Naive thymus-derived CD4-positive, alpha-beta T cell (primary cell): Measurements from ENCODE around the gene COPS7A. TPM values are rescaled to one million over a fixed set of nuclear protein-coding genes. Genes with fewer than 3 reads are reported as not detected.
A peak's percentile ranks its signal among the peaks of the same experiment; 100 is the strongest.

Source experiments
- ATAC-seq: fragments of 150-1000 bp; cut with Tn5 transposase; 2 replicates; pipeline ENCODE4 v1.10.0; 2021; ENCODE audit warnings: mild to moderate bottlenecking, moderate library complexity
- CTCF ChIA-PET: fragments of 350-600 bp; sonication (Branson Sonifier 250); formaldehyde crosslinking; loops from one replicate; lab custom pipeline; 2021; ENCODE audit warnings: antibody characterized with exemption; lab: Charles Lee
- POLR2A ChIA-PET: fragments of 350-600 bp; sonication (Branson Sonifier 250); formaldehyde crosslinking; loops from one replicate; lab custom pipeline; 2021; ENCODE audit warnings: antibody characterized with exemption, inconsistent platforms; lab: Charles Lee
- DNase-seq, 9 donors: peaks; one replicate each; pipeline versions ENCODE4 v3.0.0 to v3.0.0-alpha.2; 2020 to 2022; ENCODE audit warnings: mixed read lengths in 1 of 9
- H3K27ac ChIP-seq: one replicate; pipeline ENCODE4 v1.7.0; 2013; ENCODE audit warnings: mild to moderate bottlenecking, low read depth, low read length, moderate library complexity
- H3K27me3 ChIP-seq, 2 donors: one replicate each; pipeline ENCODE4 v1.7.0; 2013; ENCODE audit warnings: low read length in 2 of 2, mild to moderate bottlenecking in 2 of 2, moderate library complexity in 2 of 2; ENCODE audit not compliant: control insufficient read depth in 2 of 2, insufficient read depth in 2 of 2
- H3K36me3 ChIP-seq, 3 experiments: 1 replicate in 2 of 3; 2 replicates in 1 of 3; pipeline ENCODE4 v1.7.0; 2013; ENCODE audit warnings: low read length in 3 of 3, mild to moderate bottlenecking in 3 of 3, moderate library complexity in 1 of 3; ENCODE audit not compliant: insufficient read depth in 3 of 3, control insufficient read depth in 2 of 3
- H3K4me1 ChIP-seq, 2 donors: one replicate each; pipeline ENCODE4 v1.7.0; 2013; ENCODE audit warnings: low read length in 2 of 2, mild to moderate bottlenecking in 2 of 2, moderate library complexity in 1 of 2; ENCODE audit not compliant: control insufficient read depth in 2 of 2, insufficient read depth in 2 of 2
- H3K4me3 ChIP-seq: 2 replicates; pipeline ENCODE4 v1.7.0; 2013; ENCODE audit warnings: mild to moderate bottlenecking, low read length
- H3K9me3 ChIP-seq, 3 experiments: 1 replicate in 2 of 3; 2 replicates in 1 of 3; pipeline ENCODE4 v1.7.0; 2013; ENCODE audit warnings: low read length in 3 of 3; ENCODE audit not compliant: control insufficient read depth in 2 of 3
- H3K27ac Mint-ChIP-seq, 9 donors: one replicate each; pipeline ENCODE4 v1.8.0; 2020 to 2022; ENCODE audit warnings: mixed read lengths in 9 of 9, mild to moderate bottlenecking in 8 of 9, moderate library complexity in 5 of 9, inconsistent platforms in 2 of 9
- H3K27me3 Mint-ChIP-seq, 5 donors: one replicate each; pipeline ENCODE4 v1.8.0; 2021 to 2022; ENCODE audit warnings: mixed read lengths in 5 of 5, mild to moderate bottlenecking in 1 of 5
- H3K36me3 Mint-ChIP-seq, 5 donors: one replicate each; pipeline ENCODE4 v1.8.0; 2020 to 2022; ENCODE audit warnings: mixed read lengths in 5 of 5, mild to moderate bottlenecking in 3 of 5, inconsistent platforms in 1 of 5
- H3K4me1 Mint-ChIP-seq, 7 donors: one replicate each; pipeline ENCODE4 v1.8.0; 2020 to 2022; ENCODE audit warnings: mixed read lengths in 7 of 7, mild to moderate bottlenecking in 3 of 7, inconsistent platforms in 1 of 7
- H3K4me3 Mint-ChIP-seq, 10 donors: one replicate each; pipeline ENCODE4 v1.8.0; 2020 to 2022; ENCODE audit warnings: mild to moderate bottlenecking in 10 of 10, mixed read lengths in 10 of 10, moderate library complexity in 6 of 10, inconsistent platforms in 2 of 10
- H3K9me3 Mint-ChIP-seq, 11 donors: one replicate each; pipeline ENCODE4 v1.8.0; 2020 to 2022; ENCODE audit warnings: mixed read lengths in 11 of 11, mild to moderate bottlenecking in 4 of 11, inconsistent platforms in 1 of 11, moderate library complexity in 1 of 11
- intact Hi-C, 2 donors: fragments of 100-400 bp; cut with micrococcal nuclease; formaldehyde crosslinking; loops; one replicate each; pipeline ENCODE4 v1.15.1; 2023
- polyA plus RNA-seq, 2 donors: library from polyadenylated mRNA; unstranded; fragments of 300-500 nt; fragmentation: Illumina TruSeq; gene quantifications; one replicate each; pipeline ENCODE4 v1.2.3, GENCODE V29; 2021
- total RNA-seq, 6 experiments: library from RNA in 5 of 6; stranded (reverse) in 5 of 6; gene quantifications; 1 replicate in 5 of 6; 2 replicates in 1 of 6; pipeline ENCODE4 v1.2.3 and lab custom pipeline; 2021 to 2026

Gene COPS7A
- total and polyA plus RNA-seq, 7 experiments from 2014 or later = 21.9 to 48.0 (median 36.0) TPM

DNA sequence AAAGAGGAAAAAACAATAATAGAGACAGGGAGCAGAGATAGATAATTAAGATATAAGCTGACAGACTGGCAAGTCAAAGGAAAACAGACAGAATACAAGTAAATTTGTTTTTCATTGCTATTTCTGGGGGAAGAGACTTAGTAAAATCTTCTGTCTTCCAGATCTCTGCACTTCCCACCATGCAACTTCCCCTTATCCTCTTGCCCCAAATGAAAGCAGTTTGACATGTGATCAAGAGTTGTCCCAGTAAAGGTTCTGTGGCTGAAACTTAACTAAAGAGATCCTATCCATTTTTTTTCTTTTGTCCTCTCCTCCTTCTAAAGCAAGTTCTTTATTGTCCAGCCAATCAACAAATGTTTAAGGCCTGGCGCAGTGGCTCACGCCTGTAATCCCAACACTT lies 30.6 kb downstream of the COPS7A start:
- CTCF ChIA-PET = interaction anchor here (0.9 to 6.9 kb wide), 19 partner anchors 9 to 136 kb away, joined by 3 to 94 read pairs (median 12); partner anchors contain the start of genes CD4, GPR162, LAG3 and PTMS
- peaks cover 0 to 3% (median 0%) of the 10 kb centered on the region in 11 donors for H3K9me3 Mint-ChIP-seq
- intact Hi-C loops = loop anchor here in 1 of 2 donors (5.0 kb wide), 1 partner anchor 262 kb away; the partner anchor contains the start of genes MRPL51 and NCAPD2
- no peak for ATAC-seq
- peaks cover 12 to 50% (median 28%) of the 10 kb centered on the region in 7 donors for H3K4me1 Mint-ChIP-seq
- Histone ChIP-seq H3K27me3 (no peaks in the 10 kb centered on the region), H3K36me3 (peaks cover 0 to 32% (median 0%) of the 10 kb centered on the region in 3 experiments), H3K9me3 (no peaks in the 10 kb centered on the region), H3K4me3 (no peak overlapping the region), H3K27ac (no peak overlapping the region), H3K4me1 (peaks cover 0 to 12% of the 10 kb centered on the region in 2 donors)
- peaks cover 0 to 4% (median 0%) of the 10 kb centered on the region in 5 donors for H3K36me3 Mint-ChIP-seq
- peak overlapping the region in 5 of 10 donors; percentile 11 to 97 (median 26) for H3K4me3 Mint-ChIP-seq
- H3K27me3 Mint-ChIP-seq = no peaks in the 10 kb centered on the region
- POLR2A ChIA-PET = interaction anchor here (1.1 to 6.6 kb wide), 14 partner anchors 9 to 97 kb away, joined by 3 to 91 read pairs (median 19); partner anchors contain the start of genes CD4, CDCA3, COPS7A and GPR162
- peak overlapping the region in 5 of 9 donors; percentile 9 to 100 (median 70) for H3K27ac Mint-ChIP-seq
- DNase-seq = no peak

DNA sequence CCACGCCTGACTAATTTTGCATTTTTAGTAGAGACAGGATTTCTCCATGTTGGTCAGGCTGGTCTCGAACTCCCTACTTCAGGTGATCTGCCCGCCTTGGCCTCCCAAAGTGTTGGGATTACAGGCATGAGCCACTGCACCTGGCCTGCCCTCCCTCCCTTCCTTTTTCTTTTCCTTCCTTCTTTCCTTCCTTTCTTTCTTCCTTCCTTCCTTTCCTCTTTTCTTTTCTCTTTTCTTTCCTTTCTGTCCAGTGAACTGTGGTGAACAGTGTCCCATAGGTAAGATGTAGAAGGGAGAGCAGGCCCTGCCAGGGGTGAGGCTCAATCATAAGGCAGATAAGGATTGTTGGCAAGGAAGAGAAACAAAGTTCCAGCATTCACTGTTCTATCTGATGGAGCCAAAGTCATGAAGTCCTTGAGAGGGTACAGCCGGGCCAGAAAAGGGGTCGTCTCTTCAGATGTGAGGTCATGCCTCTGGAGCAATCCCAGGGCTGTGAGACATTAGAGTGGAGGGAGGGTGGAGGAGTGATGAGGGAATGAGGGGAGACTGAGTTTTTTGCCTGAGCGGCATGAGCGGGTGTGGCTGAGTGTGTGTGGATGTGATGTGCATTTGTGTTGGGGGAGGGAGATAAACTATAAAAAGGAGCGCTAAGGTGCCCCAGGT lies 33.3 kb downstream of the COPS7A start:
- CTCF ChIA-PET = interaction anchor here (1.0 kb wide), 1 partner anchor 91 kb away, joined by 3 read pairs; no protein-coding TSS in a partner anchor
- no peak overlapping the region for H3K27ac ChIP-seq
- H3K27ac Mint-ChIP-seq = peak overlapping the region in 3 of 9 donors; percentile 27 to 75 (median 48)
- no peak overlapping the region for H3K4me3 Mint-ChIP-seq
- ATAC-seq = no peak
- peaks cover 0 to 6% (median 0%) of the 10 kb centered on the region in 3 experiments for H3K36me3 ChIP-seq
- H3K27me3 ChIP-seq = no peaks in the 10 kb centered on the region
- no peaks in the 10 kb centered on the region for H3K36me3 Mint-ChIP-seq
- H3K9me3 ChIP-seq = no peaks in the 10 kb centered on the region
- H3K9me3 Mint-ChIP-seq = peaks cover 0 to 3% (median 0%) of the 10 kb centered on the region in 11 donors
- intact Hi-C loops = no loop called here
- H3K4me1 Mint-ChIP-seq = peaks cover 9 to 35% (median 14%) of the 10 kb centered on the region in 7 donors
- H3K4me1 ChIP-seq = peaks cover 0 to 9% of the 10 kb centered on the region in 2 donors
- peaks cover 0 to 2% (median 0%) of the 10 kb centered on the region in 5 donors for H3K27me3 Mint-ChIP-seq
- H3K4me3 ChIP-seq = no peak overlapping the region
- no peak for DNase-seq
- POLR2A ChIA-PET = interaction anchor here (1.2 kb wide), 1 partner anchor 72 kb away, joined by 3 read pairs; no protein-coding TSS in a partner anchor

DNA sequence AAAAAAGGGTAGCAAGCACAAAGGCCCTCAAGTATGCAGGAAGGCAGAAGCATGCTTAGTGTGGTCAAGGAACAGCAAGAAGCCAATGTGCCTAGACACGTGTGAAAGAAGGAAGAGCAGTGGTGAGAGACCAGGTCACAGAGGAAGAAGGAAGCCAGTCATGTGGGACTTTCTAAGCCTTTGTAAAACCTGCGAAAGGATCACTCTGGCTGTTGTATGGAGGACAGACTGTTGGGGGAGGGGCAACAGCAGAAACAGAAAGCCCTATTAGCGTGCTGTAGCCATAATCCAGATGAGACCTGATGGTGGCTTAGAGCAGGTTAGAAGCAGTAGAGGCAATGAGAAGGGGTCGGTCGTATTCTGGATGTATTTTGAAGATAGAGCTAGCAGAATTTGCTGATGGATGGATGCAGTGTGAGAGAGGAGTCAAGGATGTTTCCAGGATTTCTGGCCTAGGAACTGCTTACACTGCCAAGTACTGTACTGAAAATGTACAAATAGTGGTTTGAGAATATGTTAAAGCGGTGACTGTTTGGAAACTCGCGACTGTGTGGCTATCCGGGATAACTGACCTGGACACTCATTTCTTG lies 34.8 kb downstream of the COPS7A start:
- H3K4me3 Mint-ChIP-seq = no peak overlapping the region
- ATAC-seq = no peak
- Histone ChIP-seq H3K9me3 (no peaks in the 10 kb centered on the region), H3K27ac (no peak overlapping the region), H3K27me3 (no peaks in the 10 kb centered on the region), H3K4me3 (no peak overlapping the region), H3K36me3 (no peaks in the 10 kb centered on the region), H3K4me1 (peaks cover 0 to 5% of the 10 kb centered on the region in 2 donors)
- intact Hi-C loops = no loop called here
- no peak for DNase-seq
- H3K4me1 Mint-ChIP-seq = peaks cover 4 to 25% (median 10%) of the 10 kb centered on the region in 7 donors
- no peaks in the 10 kb centered on the region for H3K36me3 Mint-ChIP-seq
- ChIA-PET CTCF (interaction anchor here (0.7 to 2.3 kb wide), 3 partner anchors 22 to 67 kb away, joined by 3 to 7 read pairs (median 3); no protein-coding TSS in a partner anchor), POLR2A (interaction anchor here (0.7 kb wide), 1 partner anchor 19 kb away, joined by 5 read pairs; no protein-coding TSS in a partner anchor)
- peaks cover 0 to 2% (median 0%) of the 10 kb centered on the region in 5 donors for H3K27me3 Mint-ChIP-seq
- H3K9me3 Mint-ChIP-seq = peaks cover 0 to 3% (median 0%) of the 10 kb centered on the region in 11 donors
- no peak overlapping the region for H3K27ac Mint-ChIP-seq

DNA sequence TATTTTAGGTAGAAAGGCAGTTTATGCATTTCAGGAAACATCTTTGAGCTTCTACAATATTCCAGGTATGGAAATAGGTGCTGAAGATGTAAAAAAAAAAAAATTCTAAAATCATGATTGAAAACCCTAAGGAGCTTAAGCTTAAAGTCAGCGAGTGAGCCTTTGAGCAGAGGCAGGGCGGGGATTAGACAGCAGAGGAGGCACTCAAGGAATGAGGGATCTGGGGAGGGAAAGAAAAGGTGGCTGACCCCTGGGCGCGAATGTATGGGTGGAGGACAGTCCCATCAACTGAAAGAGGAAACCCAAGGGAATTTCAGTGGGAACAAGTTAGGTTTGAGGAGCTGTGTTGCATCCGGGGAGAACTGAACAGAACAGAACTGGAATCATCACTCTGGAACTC lies 35.9 kb downstream of the COPS7A start:
- ChIA-PET POLR2A (interaction anchor here (0.8 kb wide), 1 partner anchor 13 kb away, joined by 3 read pairs; no protein-coding TSS in a partner anchor), CTCF (interaction anchor here (0.6 to 2.3 kb wide), 4 partner anchors 12 to 66 kb away, joined by 3 to 7 read pairs (median 5); no protein-coding TSS in a partner anchor)
- Histone ChIP-seq H3K4me3 (no peak overlapping the region), H3K4me1 (peaks cover 0 to 6% of the 10 kb centered on the region in 2 donors), H3K27ac (no peak overlapping the region), H3K36me3 (no peaks in the 10 kb centered on the region), H3K27me3 (no peaks in the 10 kb centered on the region), H3K9me3 (no peaks in the 10 kb centered on the region)
- Mint-ChIP-seq H3K27ac (no peak overlapping the region), H3K9me3 (peaks cover 0 to 3% (median 0%) of the 10 kb centered on the region in 11 donors), H3K27me3 (peaks cover 0 to 11% (median 7%) of the 10 kb centered on the region in 5 donors), H3K4me3 (no peak overlapping the region), H3K36me3 (peaks cover 0 to 2% (median 0%) of the 10 kb centered on the region in 5 donors), H3K4me1 (peaks cover 7 to 25% (median 13%) of the 10 kb centered on the region in 7 donors)
- intact Hi-C loops = loop anchor here in 1 of 2 donors (10.0 kb wide), 1 partner anchor 195 kb away; the partner anchor contains the start of gene PTPN6
- ATAC-seq (no peak), DNase-seq (no peak)

DNA sequence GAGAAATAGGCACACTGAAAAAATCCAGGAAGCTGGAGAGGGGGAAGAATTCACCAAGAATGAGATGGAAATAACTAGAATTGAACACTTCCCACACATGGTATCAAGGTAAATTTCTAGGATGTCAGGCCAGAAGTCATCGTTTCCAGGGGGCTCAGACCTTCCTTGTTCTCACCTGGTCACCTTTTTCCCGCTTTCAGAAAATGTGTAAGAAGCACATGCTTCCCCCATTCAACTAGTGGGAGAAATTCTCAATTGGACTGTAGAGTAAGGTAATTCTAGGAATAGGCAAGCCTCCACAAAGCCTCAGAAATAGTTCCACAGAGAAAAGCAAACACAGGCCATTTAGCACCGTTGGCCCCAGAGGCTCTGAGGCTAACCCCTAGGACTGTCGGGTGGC lies 39.5 kb downstream of the COPS7A start:
- no peak overlapping the region for H3K27ac ChIP-seq
- no peak for ATAC-seq
- CTCF ChIA-PET = interaction anchor here (0.5 to 2.5 kb wide), 3 partner anchors 10 to 324 kb away, joined by 3 to 12 read pairs (median 3); partner anchors contain the start of gene MLF2

More for the DNA sequence above, 39.5 kb downstream of the COPS7A start:
- Mint-ChIP-seq H3K4me3 (no peak overlapping the region), H3K36me3 (peaks cover 0 to 2% (median 0%) of the 10 kb centered on the region in 5 donors), H3K27me3 (peaks cover 5 to 32% (median 23%) of the 10 kb centered on the region in 5 donors), H3K4me1 (peaks cover 28 to 40% (median 32%) of the 10 kb centered on the region in 7 donors), H3K27ac (peak overlapping the region in 1 of 9 donors; percentile 16), H3K9me3 (peaks cover 0 to 3% (median 0%) of the 10 kb centered on the region in 11 donors)
- intact Hi-C loops = loop anchor here in 1 of 2 donors (10.0 kb wide), 1 partner anchor 191 kb away; the partner anchor contains the start of gene PTPN6
- Histone ChIP-seq H3K4me3 (no peak overlapping the region), H3K27me3 (no peaks in the 10 kb centered on the region), H3K4me1 (peaks cover 7 to 16% of the 10 kb centered on the region in 2 donors), H3K36me3 (no peaks in the 10 kb centered on the region), H3K9me3 (no peaks in the 10 kb centered on the region)
- no peak for DNase-seq
- POLR2A ChIA-PET = interaction anchor here (0.8 to 1.1 kb wide), 2 partner anchors 10 to 23 kb away, joined by 3 to 4 read pairs; partner anchors contain the start of gene MLF2
